Thoracic aorta endothelial cell (primary cell): ENCODE measurements around the gene HNRNPH3. TPM values are rescaled to one million over a fixed set of nuclear protein-coding genes. Genes with fewer than 3 reads are reported as not detected.

Source experiments
- total RNA-seq: library from RNA; depleted of rRNA; stranded (reverse); fragments of >200 nt; gene quantifications from 2 replicates; pipeline ENCODE4 v1.2.3, GENCODE V29; 2012

The HNRNPH3 gene
- 34.8 and 35.6 TPM in 2 replicates for total RNA-seq

DNA sequence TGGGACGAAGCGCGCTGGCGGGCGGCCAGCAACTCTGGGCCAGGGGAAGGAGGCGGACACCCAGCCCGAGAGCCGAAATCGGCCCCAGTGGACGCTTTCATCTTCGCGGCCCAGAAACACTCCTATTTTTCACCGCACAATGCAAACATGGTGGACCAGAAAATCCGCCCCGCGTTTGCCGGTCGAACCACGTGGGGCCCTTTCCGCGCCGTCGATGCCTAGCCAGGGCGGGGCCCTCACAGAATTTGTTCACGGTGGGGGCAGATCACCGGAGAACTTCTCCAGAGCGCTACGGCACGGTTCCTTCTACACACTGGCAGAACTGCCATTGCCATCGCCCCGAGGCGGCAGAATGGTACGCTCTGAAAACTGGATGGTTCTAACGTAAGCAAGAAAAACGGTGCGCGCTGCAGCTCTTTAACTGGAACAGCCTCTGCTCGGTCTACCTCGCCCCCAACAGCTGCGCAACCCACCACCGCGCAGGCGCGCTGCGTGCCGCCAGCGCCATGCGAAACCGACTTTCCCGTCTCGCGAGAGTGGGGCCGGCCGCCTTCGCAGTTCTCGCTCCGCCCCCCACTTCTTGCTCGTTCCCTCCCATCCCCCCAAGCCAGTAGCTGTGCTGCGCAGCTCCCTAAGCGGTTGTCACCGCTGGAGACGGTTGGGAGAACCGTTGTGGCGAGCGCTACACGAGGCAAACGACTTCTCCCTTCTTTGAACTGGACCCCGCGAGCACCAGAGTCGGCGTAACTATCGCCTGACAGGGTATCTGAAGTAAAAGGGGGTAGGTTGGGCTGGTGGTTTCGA lies at the start of gene HNRNPH3:
TSS of gene HNRNPH3 (plus strand) at position 610 of the 804 bp plus-strand sequence. CDS start 5,158 bp downstream, outside the sequence.

GRCh38 chr10:68332259-68333057 lies 594 bp downstream of the HNRNPH3 start, which contains the start of gene PBLD:
Gene PBLD, minus strand, starts transcription at chr10:68332928. Its CDS starts 26,084 bp downstream, at chr10:68306844.

Other genes with a start within 250 kb of the HNRNPH3 start
- under 0.01 and 0.13 TPM in 2 replicates for gene MYPN, start 222.6 kb upstream of the HNRNPH3 start, total RNA-seq
- gene ATOH7, start 100.0 kb upstream of the HNRNPH3 start, total RNA-seq, result not detected in 2 replicates
- 3.6 and 4.3 TPM in 2 replicates for gene PBLD, start 864 bp downstream of the HNRNPH3 start, total RNA-seq
- gene RUFY2, start 75.2 kb downstream of the HNRNPH3 start, total RNA-seq, result 40.7 and 42.2 TPM in 2 replicates
- 27.7 and 29.1 TPM in 2 replicates for gene DNA2, start 139.9 kb downstream of the HNRNPH3 start, total RNA-seq
- gene SLC25A16, start 195.5 kb downstream of the HNRNPH3 start, total RNA-seq, result 18.0 and 18.9 TPM in 2 replicates
- 0.40 and 0.65 TPM in 2 replicates for gene TET1, start 228.3 kb downstream of the HNRNPH3 start, total RNA-seq